C4-2B (cell line): Measurements from ENCODE around the gene LMO7.
"Not testable (repeated sequence)": the region's sequence is repeated elsewhere in the genome, so short reads cannot be mapped to it uniquely, and the experiment has no call there.

Source experiments
- H3K27ac ChIP-seq: fragments of 450-650 bp; 2 replicates; pipeline ENCODE4 v1.5.1; 2017
- ZFX ChIP-seq: fragments of 450-650 bp; IDR thresholded peaks from 2 replicates; pipeline ENCODE4 v1.6.1; 2017
- TF ChIP-seq, protein P1 (sequence below): fragments of 450-650 bp; conservative IDR thresholded peaks from 2 replicates; pipeline ENCODE4 v1.5.1; 2017; ENCODE audit warnings: mild to moderate bottlenecking

The LMO7 gene

DNA sequence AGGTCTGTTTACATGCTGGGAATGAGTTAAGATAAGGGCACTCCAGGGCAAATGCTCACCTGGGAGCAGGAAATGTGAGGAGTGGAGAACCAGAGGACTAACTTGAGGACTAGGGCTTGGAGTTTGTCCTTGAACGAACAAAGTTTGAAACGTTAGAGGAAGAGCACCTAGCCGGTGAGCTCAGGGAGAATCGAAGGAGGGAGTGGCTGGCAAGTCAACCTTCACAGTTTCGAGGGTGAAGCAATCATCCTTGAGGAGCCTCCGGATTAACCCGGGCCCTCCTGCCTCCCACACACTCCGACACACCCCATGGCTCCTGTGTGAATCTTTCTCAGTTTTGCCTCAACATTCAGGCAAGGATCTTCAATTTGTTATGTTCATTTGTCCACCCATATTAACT is 58.6 kb downstream of the LMO7 start:
- no peak overlapping the region for H3K27ac ChIP-seq
- no peak for TF ChIP-seq ZFX
- TF ChIP-seq, protein P1, sequence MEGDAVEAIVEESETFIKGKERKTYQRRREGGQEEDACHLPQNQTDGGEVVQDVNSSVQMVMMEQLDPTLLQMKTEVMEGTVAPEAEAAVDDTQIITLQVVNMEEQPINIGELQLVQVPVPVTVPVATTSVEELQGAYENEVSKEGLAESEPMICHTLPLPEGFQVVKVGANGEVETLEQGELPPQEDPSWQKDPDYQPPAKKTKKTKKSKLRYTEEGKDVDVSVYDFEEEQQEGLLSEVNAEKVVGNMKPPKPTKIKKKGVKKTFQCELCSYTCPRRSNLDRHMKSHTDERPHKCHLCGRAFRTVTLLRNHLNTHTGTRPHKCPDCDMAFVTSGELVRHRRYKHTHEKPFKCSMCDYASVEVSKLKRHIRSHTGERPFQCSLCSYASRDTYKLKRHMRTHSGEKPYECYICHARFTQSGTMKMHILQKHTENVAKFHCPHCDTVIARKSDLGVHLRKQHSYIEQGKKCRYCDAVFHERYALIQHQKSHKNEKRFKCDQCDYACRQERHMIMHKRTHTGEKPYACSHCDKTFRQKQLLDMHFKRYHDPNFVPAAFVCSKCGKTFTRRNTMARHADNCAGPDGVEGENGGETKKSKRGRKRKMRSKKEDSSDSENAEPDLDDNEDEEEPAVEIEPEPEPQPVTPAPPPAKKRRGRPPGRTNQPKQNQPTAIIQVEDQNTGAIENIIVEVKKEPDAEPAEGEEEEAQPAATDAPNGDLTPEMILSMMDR: no peak

DNA sequence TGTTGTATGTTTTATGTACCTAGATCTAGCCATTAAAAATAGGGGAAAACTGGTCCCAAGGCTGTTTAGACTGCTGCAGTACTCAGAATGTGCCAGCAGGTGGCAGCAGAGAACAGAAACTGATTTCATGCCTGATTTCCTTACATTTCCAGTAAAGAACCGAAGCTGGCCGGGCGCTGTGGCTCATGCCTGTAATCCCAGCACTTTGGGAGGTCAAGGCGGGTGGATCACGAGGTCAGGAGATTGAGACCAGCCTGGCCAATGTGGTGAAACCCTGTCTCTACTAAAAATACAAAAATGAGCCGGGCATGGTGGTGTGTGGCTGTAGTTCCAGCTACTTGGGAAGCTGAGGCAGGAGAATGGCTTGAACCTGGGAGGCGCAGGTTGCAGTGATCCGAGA is 59.8 kb downstream of the LMO7 start:
- not testable (repeated sequence) for H3K27ac ChIP-seq
- TF ChIP-seq, protein P1: peak; percentile 87

DNA sequence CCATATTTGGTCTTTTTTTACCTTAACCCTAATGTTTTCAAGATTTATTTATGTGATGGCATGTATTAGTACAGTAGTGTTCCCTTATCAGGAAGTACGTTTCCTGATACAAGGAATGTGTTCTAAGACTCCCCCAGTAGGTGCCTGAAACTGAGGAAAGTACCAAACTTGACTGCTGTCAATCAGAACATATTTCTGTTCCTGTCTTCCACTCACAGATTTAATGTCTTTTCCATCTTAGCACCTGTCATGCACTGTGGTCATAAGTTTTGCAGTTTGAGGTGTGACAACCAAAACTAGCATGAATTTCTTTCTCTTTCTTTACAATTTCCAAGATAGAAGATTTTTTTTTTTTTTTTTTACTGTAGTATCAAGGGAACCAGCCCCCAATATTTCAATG is 62.9 kb downstream of the LMO7 start:
- H3K27ac ChIP-seq: no peak overlapping the region
- TF ChIP-seq, protein P1: no peak
- no peak for TF ChIP-seq ZFX

DNA sequence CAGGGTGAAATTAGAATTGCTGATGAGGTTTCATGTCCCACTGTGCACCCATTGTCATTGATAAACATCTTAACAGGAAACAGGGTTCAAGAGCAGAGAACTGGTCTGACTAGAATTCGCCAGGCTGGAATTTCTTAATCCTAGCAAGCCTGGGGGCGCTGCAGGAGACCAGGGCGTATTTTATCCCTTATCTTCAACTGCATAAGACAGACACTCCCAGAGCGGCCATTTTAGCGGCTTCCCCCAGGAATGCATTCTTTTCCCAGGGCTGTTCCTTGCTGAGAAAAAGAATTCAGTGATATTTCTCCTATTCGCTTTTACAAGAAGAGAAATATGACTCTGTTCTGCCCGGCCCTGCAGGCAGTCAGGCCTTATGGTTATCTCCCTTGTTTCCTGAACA is 63.6 kb downstream of the LMO7 start:
- not testable (repeated sequence) for H3K27ac ChIP-seq

DNA sequence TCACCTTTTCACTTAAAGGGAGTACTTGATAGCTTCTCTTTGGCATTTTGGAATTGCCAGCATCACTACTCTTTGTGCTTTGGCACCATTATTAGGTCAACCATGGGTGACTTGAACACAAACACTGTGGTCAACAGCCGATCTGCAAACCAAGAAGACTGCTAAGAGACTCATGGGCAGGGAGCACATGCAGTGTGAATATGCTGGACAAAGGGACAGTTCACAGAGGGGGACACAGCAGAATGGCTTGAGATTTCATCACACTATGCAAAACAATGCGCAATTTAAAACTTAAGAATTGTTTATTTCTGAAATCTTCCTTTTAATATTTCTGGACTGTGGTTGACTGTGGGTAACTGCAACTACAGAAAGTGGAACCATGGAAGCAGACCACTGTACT is 64.4 kb downstream of the LMO7 start:
- no peak for TF ChIP-seq ZFX
- TF ChIP-seq, protein P1: no peak
- no peak overlapping the region for H3K27ac ChIP-seq

DNA sequence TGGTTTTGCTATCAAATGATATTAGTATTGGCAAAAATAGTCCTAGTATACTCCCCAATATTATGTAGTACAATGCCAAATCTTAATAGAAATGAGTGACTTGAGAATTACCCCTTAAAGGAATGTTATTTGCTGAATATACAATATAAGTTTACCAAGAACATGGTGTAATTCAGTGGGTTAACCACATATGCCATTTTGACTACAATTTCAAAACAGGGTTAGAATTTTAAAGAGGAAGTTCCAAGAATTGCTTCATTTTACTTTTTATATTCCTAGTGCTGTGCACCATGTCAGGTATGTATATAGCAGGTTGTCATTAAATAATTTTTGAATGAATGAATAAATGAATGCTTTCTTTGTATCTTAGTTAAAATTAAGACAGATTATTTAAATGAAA is 66.3 kb downstream of the LMO7 start:
- TF ChIP-seq ZFX: no peak
- TF ChIP-seq, protein P1: no peak
- no peak overlapping the region for H3K27ac ChIP-seq

DNA sequence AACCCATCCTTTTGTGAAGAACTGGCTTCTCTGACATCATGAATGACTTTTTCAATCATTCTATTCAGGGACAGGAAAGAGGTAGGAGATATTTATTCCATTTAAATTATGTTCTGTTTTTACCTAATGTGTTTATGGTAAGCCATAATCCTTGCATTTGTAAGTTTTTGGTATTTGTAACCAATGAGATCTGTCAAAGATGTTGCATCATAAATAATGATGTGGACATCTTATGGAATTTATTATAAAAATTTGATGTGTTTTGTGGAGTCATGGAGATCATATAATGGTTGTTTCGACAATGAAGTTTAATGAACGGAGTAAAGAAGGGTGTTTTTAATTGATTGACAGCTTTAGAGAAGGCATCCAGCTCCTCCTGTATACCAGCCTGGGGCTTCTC is 67.6 kb downstream of the LMO7 start:
- no peak overlapping the region for H3K27ac ChIP-seq
- TF ChIP-seq, protein P1: no peak
- no peak for TF ChIP-seq ZFX

DNA sequence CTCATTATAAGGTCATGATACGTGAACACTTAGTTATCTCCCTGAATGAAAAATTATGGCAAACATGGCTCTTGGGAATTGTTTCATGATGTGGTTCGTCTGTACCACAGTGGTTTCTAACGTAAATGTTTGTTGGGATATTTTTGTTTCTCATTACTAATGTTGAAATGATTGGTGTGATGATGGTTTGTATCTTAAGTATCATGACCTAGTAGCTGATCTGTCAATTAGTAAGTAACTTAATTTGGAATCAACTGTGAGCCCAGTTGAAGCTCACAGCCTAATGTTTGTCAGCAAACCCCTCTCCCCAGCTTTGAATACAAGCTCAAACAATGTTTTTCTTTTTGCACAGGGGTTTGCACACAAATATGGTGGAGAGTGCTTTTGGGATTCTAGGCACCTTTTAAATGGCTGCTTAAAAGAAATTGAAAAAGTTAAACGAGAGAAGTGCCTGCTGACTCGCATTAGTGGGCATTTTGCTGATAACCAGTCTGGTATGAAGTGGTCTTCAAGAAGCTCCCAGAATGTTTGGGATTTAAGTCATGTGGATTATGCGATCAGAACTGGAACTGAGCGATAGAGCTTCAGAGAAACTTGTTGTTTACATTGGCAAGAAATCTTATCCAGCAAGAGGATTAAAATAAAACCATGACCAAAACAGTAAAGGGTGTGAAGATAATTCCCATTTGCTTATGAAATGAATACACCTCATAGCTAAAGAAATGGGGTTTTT is 68.2 kb downstream of the LMO7 start:
- no peak overlapping the region for H3K27ac ChIP-seq
- TF ChIP-seq ZFX: no peak
- TF ChIP-seq, protein P1: no peak
